Spinal cord (tissue), 10 donors: ENCODE results near the gene PPM1L. TPM values are rescaled to one million over a fixed set of nuclear protein-coding genes. Genes with fewer than 3 reads are reported as not detected.
"Not testable (repeated sequence)": the region's sequence is repeated elsewhere in the genome, so short reads cannot be mapped to it uniquely, and the experiment has no call there.

ENCODE experiments used
- DNase-seq, 6 donors: peaks; one replicate each; pipeline versions ENCODE4 v3.0.0 to v3.0.0-alpha.2; 2013 to 2015; ENCODE audit warnings: low spot score in 6 of 6, low read depth in 4 of 6
- H3K27ac ChIP-seq: one replicate; pipeline ENCODE4 v1.5.1; 2013; ENCODE audit warnings: low read depth, low read length, control low read depth
- H3K27me3 ChIP-seq: one replicate; pipeline ENCODE4 v1.6.1; 2013; ENCODE audit warnings: low read length; ENCODE audit not compliant: control insufficient read depth, insufficient read depth
- H3K36me3 ChIP-seq: one replicate; pipeline ENCODE4 v1.6.1; 2013; ENCODE audit warnings: low read length; ENCODE audit not compliant: control insufficient read depth, insufficient read depth
- H3K4me1 ChIP-seq: one replicate; pipeline ENCODE4 v1.6.1; 2013; ENCODE audit warnings: low read length; ENCODE audit not compliant: control insufficient read depth, insufficient read depth
- H3K4me3 ChIP-seq: one replicate; pipeline ENCODE4 v1.5.1; 2013; ENCODE audit warnings: low read depth, low read length, control low read depth
- H3K9me3 ChIP-seq: one replicate; pipeline ENCODE4 v1.6.1; 2013; ENCODE audit warnings: low read length; ENCODE audit not compliant: control insufficient read depth, insufficient read depth
- WGBS: methylation state at CpG from one replicate; pipeline ENCODE4 v1.1.5; 2013; ENCODE audit warnings: missing lambda C conversion rate; ENCODE audit not compliant: insufficient coverage; 5-methylcytosine and 5-hydroxymethylcytosine counted together
- long read RNA-seq, 4 donors: transcript quantifications; one replicate each; lab custom pipeline, GENCODE V29; 2026
- polyA plus RNA-seq, 2 donors: library from polyadenylated mRNA; unstranded; fragments of 120-200 nt; gene quantifications; one replicate each; pipeline ENCODE4 v1.2.1, GENCODE V29; 2013; ENCODE audit not compliant: insufficient read length in 2 of 2
- total RNA-seq, 2 donors: library from RNA; depleted of rRNA in 1 of 2; stranded (reverse); fragments of 120-200 nt in 1 of 2; fragments of >200 nt in 1 of 2; gene quantifications; one replicate each; pipeline versions ENCODE4 v1.2.3 to v1.2.4, GENCODE V29; 2013 to 2014
- donor health status: healthy.

Gene PPM1L
- total RNA-seq: 10 to 100 TPM; 18.5 to 47.9 TPM
- polyA plus RNA-seq: 10 to 100 TPM; 15.4 to 30.6 TPM
- long read RNA-seq, donor 1, partial matches to known transcripts: 8 of 8 reads
- long read RNA-seq, donor 1, other reads (novel, unspliced or antisense): 0 of 8 reads
- long read RNA-seq, donor 2, partial matches to known transcripts: 7 of 7 reads
- long read RNA-seq, donor 2, other reads (novel, unspliced or antisense): 0 of 7 reads
- long read RNA-seq, donor 3, partial matches to known transcripts: 14 of 14 reads
- long read RNA-seq, donor 3, other reads (novel, unspliced or antisense): 0 of 14 reads
- long read RNA-seq, donor 4: 0 reads

DNA sequence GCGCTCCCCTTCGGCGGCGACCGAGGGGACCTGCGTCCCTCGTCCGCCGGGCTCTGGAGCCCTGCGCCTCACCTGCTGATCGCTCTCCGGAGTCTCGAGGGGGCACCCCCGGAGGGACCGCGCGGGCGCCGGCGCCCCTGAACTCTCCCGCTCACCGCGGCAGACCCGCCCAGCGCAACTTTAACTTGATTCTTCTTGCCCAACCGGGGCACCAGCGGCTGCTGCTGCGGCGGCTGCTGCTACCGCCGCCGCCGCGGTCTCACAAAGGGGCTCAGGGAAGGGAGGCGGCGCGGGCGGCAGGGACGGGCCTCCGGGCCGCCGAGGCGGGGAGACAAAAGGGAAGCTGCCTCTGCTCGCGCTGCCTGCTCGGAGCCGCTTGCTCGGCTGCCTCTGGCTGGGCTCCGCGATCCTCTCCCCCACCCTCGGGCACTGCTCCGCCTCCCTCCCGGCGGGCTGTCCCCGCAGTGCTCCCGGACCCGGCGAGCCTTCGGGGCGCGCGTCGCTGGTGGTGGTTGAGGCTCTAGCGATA lies at the start of gene PPM1L:
Gene PPM1L (plus strand): TSS at position 456 of the 529 bp plus-strand sequence.
- Histone ChIP-seq H3K9me3 (no peaks in the 10 kb centered on the region), H3K36me3 (peaks cover 2% of the 10 kb centered on the region), H3K4me3 (peak within 1 kb of the TSS; percentile 93), H3K27ac (peak within 1 kb of the TSS; percentile 95), H3K4me1 (peaks cover 22% of the 10 kb centered on the region), H3K27me3 (no peaks in the 10 kb centered on the region)
- peak in 5 of 6 donors; percentile 37 to 84 (median 52) for DNase-seq
- WGBS: under 1% methylated on average over 56 of the region's 64 CpGs

DNA sequence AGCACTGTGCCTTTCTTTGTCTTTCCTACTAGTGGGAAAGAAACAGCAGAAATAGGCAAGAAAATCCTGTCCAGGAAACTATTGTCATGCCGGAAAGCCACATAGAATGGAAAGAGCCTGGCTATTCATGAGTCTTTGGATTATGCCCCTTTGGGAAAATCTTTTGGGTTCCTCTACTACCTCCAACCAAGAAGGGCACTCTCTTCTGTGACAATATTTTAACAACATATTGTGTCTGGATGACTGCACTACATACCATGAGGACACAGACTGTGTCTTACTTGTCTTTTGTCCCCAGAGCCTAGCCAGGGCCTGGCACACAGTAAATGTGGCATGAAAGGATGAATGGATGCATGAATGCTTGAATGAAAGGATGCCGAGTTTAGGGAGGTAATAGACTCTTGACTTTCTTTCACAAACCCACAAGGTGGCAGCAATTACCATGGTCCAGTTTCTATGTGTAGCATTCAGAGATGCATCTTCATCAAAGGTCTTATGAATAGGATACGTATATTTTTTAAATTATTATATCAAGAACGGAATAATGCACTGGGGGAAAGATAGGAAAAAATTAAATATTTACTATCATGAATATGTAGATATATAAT lies 48.7 kb upstream of the PPM1L start:
- Histone ChIP-seq H3K9me3 (no peaks in the 10 kb centered on the region), H3K27me3 (no peaks in the 10 kb centered on the region), H3K27ac (no peak overlapping the region), H3K4me1 (no peaks in the 10 kb centered on the region), H3K36me3 (no peaks in the 10 kb centered on the region), H3K4me3 (no peak overlapping the region)
- WGBS: no CpG with 5 or more reads among the region's 4 CpGs
- DNase-seq: peak; percentile 36 to 94 (median 56)

DNA sequence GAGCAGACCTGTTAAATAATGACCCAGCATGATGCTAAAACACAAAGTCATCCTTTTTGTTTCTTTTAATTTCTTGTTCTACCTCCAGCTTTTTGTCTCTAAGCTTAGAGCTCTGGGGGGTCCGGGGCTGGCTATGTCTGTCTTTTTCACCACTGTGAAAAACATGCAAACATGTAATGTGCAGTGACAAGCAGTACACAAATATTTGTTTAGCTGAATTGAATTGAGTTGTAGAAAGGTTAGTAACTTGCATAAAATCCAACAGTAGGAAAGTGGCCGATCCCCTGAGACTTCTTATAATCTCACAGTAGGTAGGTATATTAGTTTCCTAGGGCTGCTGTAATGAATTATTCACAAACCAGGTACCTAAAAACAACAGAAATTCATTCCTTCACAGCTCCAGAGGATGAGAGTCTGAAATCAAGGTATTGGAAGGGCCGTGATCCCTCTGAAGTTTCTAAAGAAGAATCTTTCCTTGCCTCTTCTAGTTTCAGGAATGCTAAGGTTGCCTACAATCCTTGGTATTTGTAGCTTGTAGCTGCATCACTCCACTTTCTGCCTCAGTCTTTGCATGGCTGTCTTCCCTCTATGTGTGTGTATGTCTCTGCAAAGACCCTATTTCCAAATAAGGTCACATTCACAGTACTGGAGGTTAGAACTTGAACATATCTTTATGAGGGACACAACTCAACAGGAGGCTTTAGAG lies 46.4 kb upstream of the PPM1L start:
- Histone ChIP-seq H3K4me1 (no peaks in the 10 kb centered on the region), H3K27me3 (no peaks in the 10 kb centered on the region), H3K36me3 (no peaks in the 10 kb centered on the region), H3K4me3 (no peak overlapping the region), H3K9me3 (no peaks in the 10 kb centered on the region), H3K27ac (no peak overlapping the region)
- DNase-seq: no peak
- 100% methylated on average over 1 of the region's 3 CpGs for WGBS

DNA sequence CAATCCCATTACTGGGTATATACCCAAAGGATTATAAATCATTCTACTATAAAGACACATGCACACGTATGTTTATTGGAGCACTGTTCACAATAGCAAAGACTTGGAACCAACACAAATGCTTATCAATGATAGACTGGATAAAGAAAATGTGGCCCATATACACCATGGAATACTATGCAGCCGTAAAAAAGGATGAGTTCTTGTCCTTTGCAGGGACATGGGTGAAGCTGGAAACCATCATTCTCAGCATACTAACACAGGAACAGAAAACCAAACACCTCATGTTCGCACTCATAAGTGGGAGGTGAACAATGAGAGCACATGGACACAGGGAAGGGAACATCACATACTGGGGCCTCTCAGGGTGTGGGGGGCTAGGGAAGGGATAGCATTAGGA lies 42.9 kb upstream of the PPM1L start:
- H3K27ac ChIP-seq, H3K9me3 ChIP-seq, DNase-seq, H3K36me3 ChIP-seq, H3K4me3 ChIP-seq, H3K4me1 ChIP-seq, H3K27me3 ChIP-seq: not testable (repeated sequence)
- WGBS: no CpG with 5 or more reads among the region's 3 CpGs

DNA sequence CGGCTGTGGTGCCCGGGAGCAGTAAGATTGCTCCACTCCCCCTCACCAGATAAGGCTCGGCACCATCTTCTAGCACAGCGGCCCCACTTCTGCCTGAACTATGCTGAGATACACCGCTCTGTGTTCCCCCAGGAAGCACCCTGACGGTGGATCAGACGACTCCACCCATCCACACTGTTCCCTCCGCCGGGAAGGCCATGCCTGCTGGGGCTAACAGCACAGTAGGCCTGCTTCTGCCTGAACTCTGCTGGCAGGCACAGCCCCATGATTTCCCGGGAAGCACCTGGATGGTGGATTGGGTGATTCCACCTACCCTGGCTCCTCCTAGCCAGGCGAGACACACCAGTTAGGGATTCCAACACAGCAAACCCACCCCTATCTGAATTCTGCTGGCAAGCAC lies 36.3 kb upstream of the PPM1L start:
- no peaks in the 10 kb centered on the region for H3K36me3 ChIP-seq
- DNase-seq: no peak
- no peaks in the 10 kb centered on the region for H3K9me3 ChIP-seq
- no peaks in the 10 kb centered on the region for H3K27me3 ChIP-seq
- H3K4me1 ChIP-seq: no peaks in the 10 kb centered on the region
- no peak overlapping the region for H3K4me3 ChIP-seq
- H3K27ac ChIP-seq: no peak overlapping the region
- 95% methylated on average over 8 of the region's 11 CpGs for WGBS

DNA sequence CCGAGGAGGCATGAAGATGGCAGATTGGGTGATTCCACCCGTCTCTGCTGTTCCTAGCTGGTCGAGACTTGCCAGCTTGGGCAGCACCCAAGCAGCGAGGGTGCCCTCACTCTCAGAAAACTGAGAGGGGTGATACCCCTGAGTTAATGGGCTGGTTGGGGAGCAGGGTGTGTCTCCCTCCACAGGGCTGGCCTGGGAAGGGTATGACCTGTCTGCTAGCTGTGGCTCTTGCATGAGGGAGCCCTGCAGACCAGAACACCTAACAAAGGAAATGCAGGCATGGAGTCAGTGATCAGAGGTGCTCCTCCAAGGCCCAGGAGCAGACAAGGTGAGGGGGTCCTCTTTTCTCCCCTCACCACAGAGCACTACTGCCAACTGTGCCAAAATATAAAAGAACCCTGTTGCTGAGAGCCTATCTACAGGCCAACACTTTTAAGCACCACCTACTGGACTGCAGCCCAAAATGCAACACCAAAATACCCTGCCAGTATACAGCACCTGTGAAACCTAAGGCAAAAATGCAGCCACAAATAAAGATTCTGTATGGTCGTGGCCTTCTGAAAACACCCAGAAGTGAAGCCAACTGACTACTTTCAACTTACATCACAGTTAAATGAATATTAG lies 35.8 kb upstream of the PPM1L start:
- Histone ChIP-seq H3K9me3 (no peaks in the 10 kb centered on the region), H3K36me3 (no peaks in the 10 kb centered on the region), H3K27me3 (no peaks in the 10 kb centered on the region), H3K4me3 (no peak overlapping the region), H3K4me1 (no peaks in the 10 kb centered on the region), H3K27ac (no peak overlapping the region)
- 94% methylated on average over 4 of the region's 5 CpGs for WGBS
- no peak for DNase-seq

DNA sequence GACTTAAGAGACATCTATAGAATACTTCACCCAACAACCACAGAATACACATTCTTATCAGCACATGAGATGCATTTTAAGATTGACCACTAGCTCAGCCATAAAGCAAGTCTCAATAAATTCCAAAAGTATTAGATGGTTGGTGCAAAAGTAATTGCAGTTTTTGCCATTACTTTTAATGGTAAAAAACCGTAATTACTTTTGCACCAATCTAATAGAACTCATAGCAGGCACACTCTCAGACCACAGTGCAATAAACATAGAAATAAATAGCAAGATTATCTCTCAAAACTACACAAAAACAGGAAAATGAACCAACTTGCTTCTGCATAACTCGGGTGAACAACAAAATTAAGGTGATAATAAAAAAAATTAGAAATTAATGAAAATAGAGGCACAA lies 33.7 kb upstream of the PPM1L start:
- 80% methylated on average over 1 of the region's 2 CpGs for WGBS
- no peaks in the 10 kb centered on the region for H3K9me3 ChIP-seq
- H3K27ac ChIP-seq: no peak overlapping the region
- no peak for DNase-seq
- H3K4me1 ChIP-seq: no peaks in the 10 kb centered on the region
- no peaks in the 10 kb centered on the region for H3K36me3 ChIP-seq
- no peaks in the 10 kb centered on the region for H3K27me3 ChIP-seq
- no peak overlapping the region for H3K4me3 ChIP-seq

DNA sequence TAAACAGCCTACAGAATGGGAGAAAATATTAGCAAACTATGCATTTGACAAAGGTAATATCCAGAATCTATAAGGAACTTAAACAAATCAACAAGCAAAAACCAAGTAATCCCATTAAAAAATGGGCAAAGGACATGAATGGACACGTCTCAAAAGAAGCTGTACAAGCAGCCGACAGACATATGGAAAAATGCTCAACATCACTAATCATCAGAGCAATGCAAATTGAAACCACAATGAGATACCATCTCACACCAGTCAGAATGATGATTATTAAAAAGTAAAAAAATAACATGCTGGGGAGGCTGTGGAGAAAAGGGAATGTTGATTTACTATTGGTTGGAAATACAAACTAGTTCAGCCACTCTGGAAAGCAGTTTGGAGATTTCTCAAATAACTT lies 30.7 kb upstream of the PPM1L start:
- Histone ChIP-seq H3K27me3 (no peaks in the 10 kb centered on the region), H3K4me1 (no peaks in the 10 kb centered on the region), H3K27ac (no peak overlapping the region), H3K36me3 (no peaks in the 10 kb centered on the region), H3K4me3 (no peak overlapping the region), H3K9me3 (no peaks in the 10 kb centered on the region)
- 100% methylated on average over 2 of the region's 2 CpGs for WGBS
- no peak for DNase-seq

DNA sequence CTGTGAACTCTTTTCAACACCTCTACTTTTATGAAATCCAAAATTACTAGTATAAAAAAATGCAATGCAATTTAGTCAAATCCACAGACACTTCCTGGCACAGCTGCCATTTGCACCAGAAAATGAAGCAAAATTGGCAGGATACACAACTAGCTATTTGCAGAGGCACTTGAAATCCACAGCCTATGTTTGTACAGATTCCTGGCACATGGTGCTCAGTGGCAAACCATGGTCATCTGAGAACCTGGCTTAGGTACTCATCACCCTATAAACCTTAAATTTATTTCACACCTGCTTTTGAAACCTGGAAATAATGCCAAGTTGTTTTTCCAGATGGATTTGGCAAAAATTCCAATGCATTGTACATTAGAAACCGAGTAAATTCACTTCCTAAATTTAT lies 20.2 kb upstream of the PPM1L start:
- no peaks in the 10 kb centered on the region for H3K36me3 ChIP-seq
- H3K4me1 ChIP-seq: no peaks in the 10 kb centered on the region
- no peaks in the 10 kb centered on the region for H3K27me3 ChIP-seq
- WGBS: no CpG with 5 or more reads among the region's 1 CpG
- no peak overlapping the region for H3K4me3 ChIP-seq
- peak in 2 of 6 donors; percentile 66 to 85 for DNase-seq
- H3K9me3 ChIP-seq: no peaks in the 10 kb centered on the region
- H3K27ac ChIP-seq: no peak overlapping the region
